ENCODE results near the gene ENOSF1.
A peak's percentile ranks its signal among the peaks of the same experiment; 100 is the strongest.
"Not testable (repeated sequence)": the region's sequence is repeated elsewhere in the genome, so short reads cannot be mapped to it uniquely, and the experiment has no call there.

The ENOSF1 gene

GRCh38 chr18:712401-713134 lies at the start of gene ENOSF1:
TSS of gene ENOSF1 (minus strand) at chr18:712630. CDS start at chr18:712587, 43 bp downstream.
- Mint-ChIP-seq H3K4me3 (peak within 1 kb of the TSS; percentile 95), H3K9me3 (ENCODE audit: low read depth) (no peaks in the 10 kb centered on the region), H3K27me3 (no peaks in the 10 kb centered on the region), H3K27ac (peak within 1 kb of the TSS; percentile 97), H3K4me1 (ENCODE audit: low read depth) (peaks cover 49% of the 10 kb centered on the region), H3K36me3 (peaks cover 10% of the 10 kb centered on the region)

GRCh38 chr18:759864-760263 lies 47.4 kb upstream of the ENOSF1 start:
- H3K9me3 Mint-ChIP-seq (ENCODE audit: low read depth), result not testable (repeated sequence)

GRCh38 chr18:755506-755905 lies 43.1 kb upstream of the ENOSF1 start:
- no peak overlapping the region for H3K4me3 Mint-ChIP-seq
- H3K27me3 Mint-ChIP-seq, result no peaks in the 10 kb centered on the region
- H3K27ac Mint-ChIP-seq, result no peak overlapping the region
- H3K36me3 Mint-ChIP-seq, result no peaks in the 10 kb centered on the region
- no peaks in the 10 kb centered on the region for H3K9me3 Mint-ChIP-seq (ENCODE audit: low read depth)
- peaks cover 5% of the 10 kb centered on the region for H3K4me1 Mint-ChIP-seq (ENCODE audit: low read depth)

More at GRCh38 chr18:759864-760263, 47.4 kb upstream of the ENOSF1 start:
- H3K27me3 Mint-ChIP-seq, H3K36me3 Mint-ChIP-seq, H3K4me3 Mint-ChIP-seq, H3K27ac Mint-ChIP-seq: not testable (repeated sequence)
- peaks cover 24% of the 10 kb centered on the region for H3K4me1 Mint-ChIP-seq (ENCODE audit: low read depth)

GRCh38 chr18:754656-755055 lies 42.2 kb upstream of the ENOSF1 start:
- H3K9me3 Mint-ChIP-seq (ENCODE audit: low read depth), result no peaks in the 10 kb centered on the region
- no peaks in the 10 kb centered on the region for H3K36me3 Mint-ChIP-seq
- no peaks in the 10 kb centered on the region for H3K27me3 Mint-ChIP-seq
- peaks cover 3% of the 10 kb centered on the region for H3K4me1 Mint-ChIP-seq (ENCODE audit: low read depth)
- H3K4me3 Mint-ChIP-seq, result no peak overlapping the region
- no peak overlapping the region for H3K27ac Mint-ChIP-seq

- Mint-ChIP-seq H3K9me3 (ENCODE audit: low read depth) (no peaks in the 10 kb centered on the region), H3K36me3 (peaks cover 2% of the 10 kb centered on the region), H3K4me1 (ENCODE audit: low read depth) (no peaks in the 10 kb centered on the region), H3K4me3 (no peak overlapping the region), H3K27ac (peak overlapping the region; percentile 0), H3K27me3 (no peaks in the 10 kb centered on the region)
Measured at GRCh38 chr18:750456-750855, 38.0 kb upstream of the ENOSF1 start.

- no peaks in the 10 kb centered on the region for H3K9me3 Mint-ChIP-seq (ENCODE audit: low read depth)
- peaks cover 11% of the 10 kb centered on the region for H3K36me3 Mint-ChIP-seq
- peaks cover 7% of the 10 kb centered on the region for H3K4me1 Mint-ChIP-seq (ENCODE audit: low read depth)
- H3K4me3 Mint-ChIP-seq, result no peak overlapping the region
- H3K27ac Mint-ChIP-seq, result no peak overlapping the region
- H3K27me3 Mint-ChIP-seq, result no peaks in the 10 kb centered on the region
Measured at GRCh38 chr18:744832-745597, 32.6 kb upstream of the ENOSF1 start.

GRCh38 chr18:741931-742512 lies 29.6 kb upstream of the ENOSF1 start:
- no peaks in the 10 kb centered on the region for H3K27me3 Mint-ChIP-seq
- H3K4me1 Mint-ChIP-seq (ENCODE audit: low read depth), result peaks cover 7% of the 10 kb centered on the region
- no peaks in the 10 kb centered on the region for H3K9me3 Mint-ChIP-seq (ENCODE audit: low read depth)
- H3K36me3 Mint-ChIP-seq, result peaks cover 8% of the 10 kb centered on the region
- no peak overlapping the region for H3K27ac Mint-ChIP-seq
- no peak overlapping the region for H3K4me3 Mint-ChIP-seq

- no peak overlapping the region for H3K27ac Mint-ChIP-seq
- no peak overlapping the region for H3K4me3 Mint-ChIP-seq
Measured at GRCh38 chr18:732371-732770, 19.9 kb upstream of the ENOSF1 start.

GRCh38 chr18:731185-731584 lies 18.8 kb upstream of the ENOSF1 start:
- Mint-ChIP-seq H3K9me3 (ENCODE audit: low read depth) (no peaks in the 10 kb centered on the region), H3K4me3 (no peak overlapping the region), H3K4me1 (ENCODE audit: low read depth) (peaks cover 5% of the 10 kb centered on the region), H3K27me3 (no peaks in the 10 kb centered on the region), H3K36me3 (peaks cover 15% of the 10 kb centered on the region), H3K27ac (no peak overlapping the region)

More at GRCh38 chr18:732371-732770, 19.9 kb upstream of the ENOSF1 start:
- H3K4me1 Mint-ChIP-seq (ENCODE audit: low read depth), result peaks cover 5% of the 10 kb centered on the region
- H3K27me3 Mint-ChIP-seq, result no peaks in the 10 kb centered on the region
- H3K36me3 Mint-ChIP-seq, result peaks cover 13% of the 10 kb centered on the region
- H3K9me3 Mint-ChIP-seq (ENCODE audit: low read depth), result no peaks in the 10 kb centered on the region

GRCh38 chr18:730692-731091 lies 18.3 kb upstream of the ENOSF1 start:
- Mint-ChIP-seq H3K36me3 (peaks cover 15% of the 10 kb centered on the region), H3K9me3 (ENCODE audit: low read depth) (no peaks in the 10 kb centered on the region), H3K4me3 (no peak overlapping the region), H3K27ac (no peak overlapping the region), H3K4me1 (ENCODE audit: low read depth) (peaks cover 5% of the 10 kb centered on the region), H3K27me3 (no peaks in the 10 kb centered on the region)

- H3K27ac Mint-ChIP-seq, H3K27me3 Mint-ChIP-seq: not testable (repeated sequence)
Measured at GRCh38 chr18:730120-730519, 17.7 kb upstream of the ENOSF1 start.

GRCh38 chr18:725646-726045 lies 13.2 kb upstream of the ENOSF1 start:
- no peak overlapping the region for H3K27ac Mint-ChIP-seq
- H3K4me3 Mint-ChIP-seq, result no peak overlapping the region
- H3K36me3 Mint-ChIP-seq, result peaks cover 12% of the 10 kb centered on the region
- no peaks in the 10 kb centered on the region for H3K27me3 Mint-ChIP-seq
- H3K4me1 Mint-ChIP-seq (ENCODE audit: low read depth), result peaks cover 5% of the 10 kb centered on the region
- H3K9me3 Mint-ChIP-seq (ENCODE audit: low read depth), result no peaks in the 10 kb centered on the region

More at GRCh38 chr18:730120-730519, 17.7 kb upstream of the ENOSF1 start:
- H3K9me3 Mint-ChIP-seq (ENCODE audit: low read depth); H3K4me3 Mint-ChIP-seq; H3K4me1 Mint-ChIP-seq (ENCODE audit: low read depth): not testable (repeated sequence)
- peaks cover 13% of the 10 kb centered on the region for H3K36me3 Mint-ChIP-seq

GRCh38 chr18:723541-724080 lies 11.2 kb upstream of the ENOSF1 start:
- no peaks in the 10 kb centered on the region for H3K9me3 Mint-ChIP-seq (ENCODE audit: low read depth)
- H3K27ac Mint-ChIP-seq, result peak overlapping the region; percentile 71
- H3K27me3 Mint-ChIP-seq, result no peaks in the 10 kb centered on the region
- peaks cover 5% of the 10 kb centered on the region for H3K4me1 Mint-ChIP-seq (ENCODE audit: low read depth)
- H3K4me3 Mint-ChIP-seq, result no peak overlapping the region
- peaks cover 6% of the 10 kb centered on the region for H3K36me3 Mint-ChIP-seq

- no peaks in the 10 kb centered on the region for H3K27me3 Mint-ChIP-seq
- H3K4me1 Mint-ChIP-seq (ENCODE audit: low read depth), result peaks cover 21% of the 10 kb centered on the region
- no peak overlapping the region for H3K4me3 Mint-ChIP-seq
- H3K9me3 Mint-ChIP-seq (ENCODE audit: low read depth), result no peaks in the 10 kb centered on the region
- no peaks in the 10 kb centered on the region for H3K36me3 Mint-ChIP-seq
- peak overlapping the region; percentile 81 for H3K27ac Mint-ChIP-seq
Measured at GRCh38 chr18:717003-717402, 4.6 kb upstream of the ENOSF1 start.

GRCh38 chr18:715626-716025 lies 3.2 kb upstream of the ENOSF1 start:
- peaks cover 30% of the 10 kb centered on the region for H3K4me1 Mint-ChIP-seq (ENCODE audit: low read depth)
- peak overlapping the region; percentile 81 for H3K27ac Mint-ChIP-seq
- H3K36me3 Mint-ChIP-seq, result peaks cover 3% of the 10 kb centered on the region
- no peak overlapping the region for H3K4me3 Mint-ChIP-seq
- no peaks in the 10 kb centered on the region for H3K27me3 Mint-ChIP-seq
- no peaks in the 10 kb centered on the region for H3K9me3 Mint-ChIP-seq (ENCODE audit: low read depth)

All from activated naive CD8-positive, alpha-beta T cell (primary cell).